ENCODE results near the gene RFC2. TPM values are rescaled to one million over a fixed set of nuclear protein-coding genes. Genes with fewer than 3 reads are reported as not detected.

The RFC2 gene
- total and polyA plus RNA-seq, 10 of the 15 experiments (the other 5 are each of a cell fraction or from before 2014, with no cell fraction given): 25.8 to 145 (median 90.9) TPM

DNA sequence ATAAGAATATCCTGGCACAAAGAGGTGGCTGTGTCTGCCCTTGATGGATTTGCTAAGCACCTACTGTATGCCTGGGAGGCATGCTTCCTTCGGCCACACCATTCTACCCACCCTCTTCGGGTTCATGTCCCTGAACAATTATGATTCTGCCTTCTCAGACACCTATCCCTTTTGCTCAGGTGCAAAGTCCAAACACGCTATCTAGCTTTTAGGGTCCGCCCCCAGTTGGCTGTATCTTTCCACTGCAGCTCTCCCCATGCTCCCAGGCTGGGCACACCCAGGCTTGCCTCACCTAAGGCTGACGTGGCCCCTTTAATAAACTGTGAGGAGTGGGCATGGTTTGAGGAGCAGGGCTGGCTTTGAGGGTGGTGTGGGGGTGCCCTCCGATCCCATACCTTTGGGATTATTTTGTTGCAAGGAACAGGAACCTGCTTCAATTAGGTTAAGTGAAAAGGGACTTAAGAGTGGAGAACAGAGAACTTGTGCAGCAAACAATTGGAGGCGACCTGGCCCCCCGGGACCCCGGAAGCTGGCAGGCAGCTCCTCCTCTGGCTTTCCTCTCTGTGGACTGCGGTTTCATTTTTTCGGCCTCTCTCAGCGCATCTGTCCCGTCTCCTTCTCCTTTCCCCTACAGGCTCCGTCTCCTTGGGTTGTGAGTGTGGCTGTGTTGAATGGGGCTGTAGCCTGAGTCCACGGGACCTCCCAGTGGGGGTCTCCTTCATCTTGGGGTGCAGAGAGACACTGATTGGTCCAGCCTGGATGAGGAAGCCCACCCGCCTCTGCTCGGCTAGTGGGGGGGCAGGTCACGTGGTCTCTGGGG, 38.8 kb upstream of the RFC2 start (continued):
- TF ChIP-seq, protein P1, sequence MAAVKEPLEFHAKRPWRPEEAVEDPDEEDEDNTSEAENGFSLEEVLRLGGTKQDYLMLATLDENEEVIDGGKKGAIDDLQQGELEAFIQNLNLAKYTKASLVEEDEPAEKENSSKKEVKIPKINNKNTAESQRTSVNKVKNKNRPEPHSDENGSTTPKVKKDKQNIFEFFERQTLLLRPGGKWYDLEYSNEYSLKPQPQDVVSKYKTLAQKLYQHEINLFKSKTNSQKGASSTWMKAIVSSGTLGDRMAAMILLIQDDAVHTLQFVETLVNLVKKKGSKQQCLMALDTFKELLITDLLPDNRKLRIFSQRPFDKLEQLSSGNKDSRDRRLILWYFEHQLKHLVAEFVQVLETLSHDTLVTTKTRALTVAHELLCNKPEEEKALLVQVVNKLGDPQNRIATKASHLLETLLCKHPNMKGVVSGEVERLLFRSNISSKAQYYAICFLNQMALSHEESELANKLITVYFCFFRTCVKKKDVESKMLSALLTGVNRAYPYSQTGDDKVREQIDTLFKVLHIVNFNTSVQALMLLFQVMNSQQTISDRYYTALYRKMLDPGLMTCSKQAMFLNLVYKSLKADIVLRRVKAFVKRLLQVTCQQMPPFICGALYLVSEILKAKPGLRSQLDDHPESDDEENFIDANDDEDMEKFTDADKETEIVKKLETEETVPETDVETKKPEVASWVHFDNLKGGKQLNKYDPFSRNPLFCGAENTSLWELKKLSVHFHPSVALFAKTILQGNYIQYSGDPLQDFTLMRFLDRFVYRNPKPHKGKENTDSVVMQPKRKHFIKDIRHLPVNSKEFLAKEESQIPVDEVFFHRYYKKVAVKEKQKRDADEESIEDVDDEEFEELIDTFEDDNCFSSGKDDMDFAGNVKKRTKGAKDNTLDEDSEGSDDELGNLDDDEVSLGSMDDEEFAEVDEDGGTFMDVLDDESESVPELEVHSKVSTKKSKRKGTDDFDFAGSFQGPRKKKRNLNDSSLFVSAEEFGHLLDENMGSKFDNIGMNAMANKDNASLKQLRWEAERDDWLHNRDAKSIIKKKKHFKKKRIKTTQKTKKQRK (IDR thresholded peaks at IDR 0.05; ENCODE audit: low read depth, low read length): no peak
- TF ChIP-seq RBBP5 (conservative IDR thresholded peaks at IDR 0.05) (no peak), MYC (IDR thresholded peaks at IDR 0.05; ENCODE audit: insufficient read depth, insufficient read length, insufficient replicate concordance, low read length, severe bottlenecking) (no peak), YBX1 (IDR thresholded peaks at IDR 0.05) (no peak), ATF7 (IDR thresholded peaks at IDR 0.05; ENCODE audit: low read depth) (0 out of 2 replicates have a peak, but pooled peaks have one; percentile 17), RB1 (IDR thresholded peaks at IDR 0.05; ENCODE audit: borderline replicate concordance) (no peak)

DNA sequence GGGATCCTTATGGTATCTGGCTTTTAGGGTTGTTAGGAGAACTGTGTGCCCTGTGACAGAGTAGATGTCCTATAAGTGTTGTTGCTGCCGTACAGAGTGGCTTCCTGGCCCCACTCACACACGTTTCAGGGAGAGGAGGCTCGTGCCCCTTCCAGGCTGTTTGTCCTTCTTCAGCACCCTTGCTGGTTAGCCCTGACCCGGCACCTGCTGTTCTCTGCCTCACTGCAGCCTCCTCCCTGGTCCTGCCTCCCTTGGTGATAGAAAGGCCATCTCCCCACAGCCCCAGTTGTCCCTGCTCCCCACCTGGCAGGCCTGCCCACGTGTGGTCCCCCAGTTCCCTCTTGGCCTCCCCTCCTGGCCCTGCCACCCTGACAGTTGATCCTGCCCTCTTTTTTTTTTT, 37.3 kb upstream of the RFC2 start:
- intact Hi-C loops (cut with micrococcal nuclease; ENCODE audit: unreplicated experiment): no loop called here
- FAIRE-seq (no peak), DNase-seq (ENCODE audit: low read depth, low spot score) (no peak), ATAC-seq (no peak)
- Histone ChIP-seq H2AFZ (ENCODE audit: control insufficient read depth, low read depth, low read length) (no peak overlapping the region), H3K79me2 (ENCODE audit: control insufficient read depth, insufficient read depth, low read length) (peaks cover 90% of the 10 kb centered on the region), H3K27ac (ENCODE audit: control insufficient read depth, insufficient read depth) (0 out of 2 replicates have a peak overlapping the region, but pooled peaks have one; percentile 31), H3K4me3 (peak overlapping the region; percentile 97), H4K20me1 (ENCODE audit: control insufficient read depth, insufficient read depth) (peaks cover 3% of the 10 kb centered on the region; the same call in 1 of the 2 replicates), H3K9me3 (replicated peaks; ENCODE audit: control insufficient read depth, insufficient read depth, low read length) (no peaks in the 10 kb centered on the region; the same call in 2 of the 3 replicates), H3K4me2 (ENCODE audit: control insufficient read depth, insufficient read depth) (peak overlapping the region; percentile 93), H3K9ac (ENCODE audit: control insufficient read depth, insufficient read depth, low read length) (peak overlapping the region; percentile 28; the same call in 1 of the 2 replicates), H3K36me3 (ENCODE audit: control insufficient read depth in 2 of 2, insufficient read depth in 2 of 2, low read length in 1 of 2) (no peaks in the 10 kb centered on the region; a peak in 1 of 4 replicates), H3K27me3 (replicated peaks in 1 of 2; ENCODE audit: control insufficient read depth in 2 of 2, insufficient read depth in 2 of 2, low read length in 1 of 2) (no peaks in the 10 kb centered on the region), H3K4me1 (ENCODE audit: control insufficient read depth, insufficient read depth, low read length) (peaks cover 38% of the 10 kb centered on the region)
- POLR2A ChIA-PET: interaction anchor here (1.6 to 8.7 kb wide), 2 partner anchors 16 to 22 kb away, joined by 4 to 171 read pairs; no protein-coding TSS in a partner anchor
- no TSS peak for BruUV-seq (replicated peaks)
- CTCF ChIA-PET: interaction anchor here (0.8 to 9.2 kb wide), 6 partner anchors 20 to 109 kb away, joined by 3 to 93 read pairs (median 7); partner anchors contain the start of gene LAT2
- no peak for TF ChIP-seq ZSCAN29 (IDR thresholded peaks at IDR 0.05)
- TF ChIP-seq WRNIP1 (IDR thresholded peaks at IDR 0.05; ENCODE audit: borderline replicate concordance, low read depth, low read length): no peak
- TF ChIP-seq RAD51 (IDR thresholded peaks at IDR 0.05): no peak
- peak; percentile 40; the same call in 1 of the 2 replicates for TF ChIP-seq SMARCA5 (IDR thresholded peaks at IDR 0.05)
- no peak for TF ChIP-seq TCF3 (IDR thresholded peaks at IDR 0.05; ENCODE audit: borderline replicate concordance, insufficient read depth, low read depth, low read length)
- TF ChIP-seq FOXM1 (IDR thresholded peaks at IDR 0.05; ENCODE audit: low read depth, low read length): no peak
- 3% methylated on average over 5 of the region's 5 CpGs for WGBS (ENCODE audit: insufficient coverage, insufficient replicate concordance, low lambda C conversion rate, missing lambda C conversion rate)
- in situ Hi-C loops (cut with MboI): no loop called here
- RAD21 ChIA-PET (ENCODE audit: unreplicated experiment): interaction anchor here (1.0 to 12.0 kb wide), 9 partner anchors 13 to 111 kb away, joined by 3 to 169 read pairs (median 6); partner anchors contain the start of gene LAT2
- SMC1A ChIA-PET (ENCODE audit: uncharacterized antibody, unreplicated experiment): interaction anchor here (0.7 to 12.0 kb wide), 9 partner anchors 13 to 81 kb away, joined by 3 to 285 read pairs (median 5); partner anchors contain the start of gene LAT2
